ENCODE measurements around the gene PUSL1. TPM values are rescaled to one million over a fixed set of nuclear protein-coding genes. Genes with fewer than 3 reads are reported as not detected.

Gene PUSL1
- total and polyA plus RNA-seq, 2 experiments from 2014 or later, result 41.5 to 55.8 TPM

GRCh38 chr1:1357871-1358432 lies 49.6 kb downstream of the PUSL1 start (continued):
- TF ChIP-seq CTCF (conservative IDR thresholded peaks at IDR 0.05; ENCODE audit: low read depth in 2 of 2) (no peak), ZNF462 (CRISPR knock-in tag; IDR thresholded peaks at IDR 0.05) (no peak)

- peak within 1 kb of the TSS; percentile 45; the same call in 2 of the 3 replicates for H3K4me3 Mint-ChIP-seq
- peak; percentile 63; the same call in 1 of the 2 replicates for TF ChIP-seq CREB1 (CRISPR knock-in tag; IDR thresholded peaks at IDR 0.05; ENCODE audit: low read depth)
- no peak for TF ChIP-seq ZNF114 (CRISPR knock-in tag; IDR thresholded peaks at IDR 0.05)
- no peak for TF ChIP-seq CTCF (conservative IDR thresholded peaks at IDR 0.05; ENCODE audit: low read depth in 2 of 2)
These were observed 50.3 kb downstream of the PUSL1 start, which contains the start of gene MXRA8 for GRCh38 chr1:1358433-1359271. MXRA8 (minus strand) TSS chr1:1358555; CDS start chr1:1358504, 51 bp downstream.

More at GRCh38 chr1:1358433-1359271, 50.3 kb downstream of the PUSL1 start, which contains the start of gene MXRA8:
- peaks cover 22% of the 10 kb centered on the region for H3K4me1 ChIP-seq (ENCODE audit: insufficient read depth)
- H4K20me1 ChIP-seq (replicated peaks; ENCODE audit: insufficient read depth), result no peaks in the 10 kb centered on the region
- H3K36me3 ChIP-seq (ENCODE audit: insufficient read depth), result no peaks in the 10 kb centered on the region
- no peaks in the 10 kb centered on the region for H3K9me2 ChIP-seq (ENCODE audit: insufficient read depth)
- peaks cover 19% of the 10 kb centered on the region; the same call in 1 of the 2 replicates for H3F3A ChIP-seq (replicated peaks; ENCODE audit: low read depth)
- no peaks in the 10 kb centered on the region for H3K79me2 ChIP-seq (replicated peaks; ENCODE audit: insufficient read depth)
- Mint-ChIP-seq H3K36me3 (ENCODE audit: low read depth) (no peaks in the 10 kb centered on the region), H3K9me3 (no peaks in the 10 kb centered on the region; the same call in 2 of the 3 replicates), H3K27me3 (ENCODE audit: insufficient read depth, low read depth, poor library complexity) (peaks cover 26% of the 10 kb centered on the region), H3K4me1 (peaks cover 31% of the 10 kb centered on the region), H3K27ac (peak within 1 kb of the TSS; percentile 52; the same call in 1 of the 2 replicates)
- H3K27ac ChIP-seq (ENCODE audit: low read depth), result no peak within 1 kb of the TSS
- DNase-seq (ENCODE audit: low spot score) (peak; percentile 58), ATAC-seq (peak; percentile 34)
- H3K4me3 ChIP-seq, result peak within 1 kb of the TSS; percentile 35; the same call in 1 of the 2 replicates
- peaks cover 19% of the 10 kb centered on the region for H3K27me3 ChIP-seq (ENCODE audit: insufficient read depth)
- H3K4me2 ChIP-seq, result peak within 1 kb of the TSS; percentile 69; the same call in 1 of the 2 replicates
- no peak within 1 kb of the TSS; the same call in 1 of the 2 replicates for H2AFZ ChIP-seq

All from GM23338 (cell line).